Fibroblast of lung (primary cell): ENCODE results near the gene BAZ2A. TPM values are rescaled to one million over a fixed set of nuclear protein-coding genes. Genes with fewer than 3 reads are reported as not detected.

Source experiments
- DNase-seq, 2 donors: peaks; one replicate each; pipeline versions ENCODE4 v3.0.0 to v3.0.0-alpha.2; 2010; ENCODE audit warnings: low read depth in 2 of 2
- H2AFZ ChIP-seq: 2 replicates; pipeline ENCODE4 v1.5.1; 2012; ENCODE audit warnings: low read length, control low read depth, inconsistent platforms
- H3K27ac ChIP-seq: 2 replicates; pipeline ENCODE4 v1.5.1; 2011; ENCODE audit warnings: low read length, control low read depth; ENCODE audit not compliant: insufficient read depth
- H3K27me3 ChIP-seq: 2 replicates; pipeline ENCODE4 v1.5.1; 2011; ENCODE audit warnings: mild to moderate bottlenecking, low read length; ENCODE audit not compliant: control insufficient read depth, insufficient read depth
- H3K36me3 ChIP-seq: 2 replicates; pipeline ENCODE4 v1.5.1; 2011; ENCODE audit warnings: low read length; ENCODE audit not compliant: control insufficient read depth, insufficient read depth
- H3K4me1 ChIP-seq: 2 replicates; pipeline ENCODE4 v1.5.1; 2011; ENCODE audit warnings: low read length; ENCODE audit not compliant: control insufficient read depth, insufficient read depth; ENCODE audit errors: extremely low read depth
- H3K4me2 ChIP-seq: 2 replicates; pipeline ENCODE4 v1.5.1; 2011; ENCODE audit warnings: low read length, control low read depth; ENCODE audit not compliant: insufficient read depth; ENCODE audit errors: extremely low read depth
- H3K4me3 ChIP-seq, 4 experiments: fragments of 200-600 bp in 1 of 4; sonication (generic) in 1 of 4; replicated peaks in 1 of 4; 2 replicates each; pipeline ENCODE4 v1.5.1; 2011 to 2016; ENCODE audit warnings: low read length in 4 of 4, low read depth in 3 of 4, mild to moderate bottlenecking in 3 of 4, control low read depth in 2 of 4, inconsistent platforms in 1 of 4, mixed read lengths in 1 of 4; ENCODE audit not compliant: insufficient read depth in 1 of 4; ENCODE audit errors: control extremely low read depth in 1 of 4
- H3K79me2 ChIP-seq: 2 replicates; pipeline ENCODE4 v1.5.1; 2012; ENCODE audit warnings: mild to moderate bottlenecking, low read length, inconsistent platforms; ENCODE audit not compliant: control insufficient read depth, insufficient read depth
- H3K9ac ChIP-seq: 2 replicates; pipeline ENCODE4 v1.5.1; 2011; ENCODE audit warnings: mild to moderate bottlenecking, low read length, control low read depth; ENCODE audit not compliant: insufficient read depth
- H3K9me3 ChIP-seq: 2 replicates; pipeline ENCODE4 v1.5.1; 2012; ENCODE audit warnings: low read depth, low read length; ENCODE audit not compliant: control insufficient read depth, insufficient read depth
- H4K20me1 ChIP-seq: 2 replicates; pipeline ENCODE4 v1.5.1; 2011; ENCODE audit warnings: low read length; ENCODE audit not compliant: control insufficient read depth, insufficient read depth; ENCODE audit errors: extremely low read depth
- CTCF ChIP-seq, 2 donors: IDR thresholded peaks in 1 of 2; conservative IDR thresholded peaks in 1 of 2; 1 replicate in 1 of 2; 2 replicates in 1 of 2; pipeline ENCODE4 v1.5.1; 2011 to 2012; ENCODE audit warnings: low read length in 2 of 2, control low read depth in 1 of 2, inconsistent platforms in 1 of 2, low read depth in 1 of 2, mild to moderate bottlenecking in 1 of 2
- EZH2 ChIP-seq: IDR thresholded peaks from 2 replicates; pipeline ENCODE4 v1.5.1; 2012; ENCODE audit warnings: low read length, control low read depth, mild to moderate bottlenecking; ENCODE audit errors: missing control alignments
- polyA plus RNA-seq, 2 donors: library from polyadenylated mRNA; depleted of rRNA in 1 of 2; stranded (reverse) in 1 of 2; unstranded in 1 of 2; fragments of >200 nt; gene quantifications; 2 replicates each; pipeline ENCODE4 v1.2.1, GENCODE V29; 2011 to 2012; ENCODE audit warnings: missing spikeins in 1 of 2
- total RNA-seq: library from RNA; depleted of rRNA; stranded (reverse); fragments of >200 nt; gene quantifications from 2 replicates; pipeline ENCODE4 v1.2.1, GENCODE V29; 2014

The BAZ2A gene
- total and polyA plus RNA-seq, 2 donors (not counting 1 experiment from before 2014, with no cell fraction given): 32.0 to 39.9 TPM

- H3K36me3 ChIP-seq: peaks cover 9% of the 10 kb centered on the region
- no peak overlapping the region for H3K4me3 ChIP-seq
- no peaks in the 10 kb centered on the region for H3K79me2 ChIP-seq
- H3K9ac ChIP-seq: no peak overlapping the region
- H3K4me2 ChIP-seq: no peak overlapping the region
- no peaks in the 10 kb centered on the region for H4K20me1 ChIP-seq
- no peaks in the 10 kb centered on the region for H3K9me3 ChIP-seq
- H2AFZ ChIP-seq: no peak overlapping the region
- DNase-seq: peak in 1 of 2 donors; percentile 72
- no peak for TF ChIP-seq EZH2
- no peak for TF ChIP-seq CTCF (conservative IDR thresholded peaks at IDR 0.05 in 1 of 2, IDR thresholded peaks at IDR 0.05 in 1 of 2; ENCODE audit: low read depth in 1 of 2, low read length in 2 of 2)
- no peaks in the 10 kb centered on the region for H3K27me3 ChIP-seq
- H3K27ac ChIP-seq: no peak overlapping the region
- H3K4me1 ChIP-seq: no peaks in the 10 kb centered on the region
Measured at GRCh38 chr12:56574210-56574609, 55.9 kb downstream of the BAZ2A start.

GRCh38 chr12:56572288-56572687, 57.8 kb downstream of the BAZ2A start:
- TF ChIP-seq CTCF (conservative IDR thresholded peaks at IDR 0.05 in 1 of 2, IDR thresholded peaks at IDR 0.05 in 1 of 2; ENCODE audit: low read depth in 1 of 2, low read length in 2 of 2) (no peak), EZH2 (no peak)
- H3K9me3 ChIP-seq: no peaks in the 10 kb centered on the region
- DNase-seq: no peak
- no peaks in the 10 kb centered on the region for H3K79me2 ChIP-seq
- H3K4me1 ChIP-seq: no peaks in the 10 kb centered on the region
- peaks cover 7% of the 10 kb centered on the region for H3K36me3 ChIP-seq
- no peak overlapping the region for H3K9ac ChIP-seq
- no peak overlapping the region for H2AFZ ChIP-seq
- H4K20me1 ChIP-seq: no peaks in the 10 kb centered on the region
- no peak overlapping the region for H3K27ac ChIP-seq
- no peaks in the 10 kb centered on the region for H3K27me3 ChIP-seq
- no peak overlapping the region for H3K4me2 ChIP-seq
- no peak overlapping the region for H3K4me3 ChIP-seq

- peaks cover 7% of the 10 kb centered on the region for H3K36me3 ChIP-seq
- no peak for DNase-seq
Measured at GRCh38 chr12:56571121-56571520, 59.0 kb downstream of the BAZ2A start.

More at GRCh38 chr12:56571121-56571520, 59.0 kb downstream of the BAZ2A start:
- H3K9ac ChIP-seq: no peak overlapping the region
- no peaks in the 10 kb centered on the region for H3K27me3 ChIP-seq
- H3K27ac ChIP-seq: no peak overlapping the region
- H4K20me1 ChIP-seq: no peaks in the 10 kb centered on the region
- H3K79me2 ChIP-seq: no peaks in the 10 kb centered on the region
- H3K4me1 ChIP-seq: no peaks in the 10 kb centered on the region
- no peaks in the 10 kb centered on the region for H3K9me3 ChIP-seq
- H2AFZ ChIP-seq: no peak overlapping the region
- no peak for TF ChIP-seq EZH2
- TF ChIP-seq CTCF (conservative IDR thresholded peaks at IDR 0.05 in 1 of 2, IDR thresholded peaks at IDR 0.05 in 1 of 2; ENCODE audit: low read depth in 1 of 2, low read length in 2 of 2): no peak
- no peak overlapping the region for H3K4me3 ChIP-seq
- no peak overlapping the region for H3K4me2 ChIP-seq
